Fibroblast of lung (primary cell): ENCODE measurements around the gene CDKAL1. TPM values are rescaled to one million over a fixed set of nuclear protein-coding genes. Genes with fewer than 3 reads are reported as not detected.

Source experiments
- DNase-seq, 2 donors: peaks; one replicate each; pipeline versions ENCODE4 v3.0.0 to v3.0.0-alpha.2; 2010; ENCODE audit warnings: low read depth in 2 of 2
- H2AFZ ChIP-seq: 2 replicates; pipeline ENCODE4 v1.5.1; 2012; ENCODE audit warnings: low read length, control low read depth, inconsistent platforms
- H3K27ac ChIP-seq: 2 replicates; pipeline ENCODE4 v1.5.1; 2011; ENCODE audit warnings: low read length, control low read depth; ENCODE audit not compliant: insufficient read depth
- H3K27me3 ChIP-seq: 2 replicates; pipeline ENCODE4 v1.5.1; 2011; ENCODE audit warnings: mild to moderate bottlenecking, low read length; ENCODE audit not compliant: control insufficient read depth, insufficient read depth
- H3K36me3 ChIP-seq: 2 replicates; pipeline ENCODE4 v1.5.1; 2011; ENCODE audit warnings: low read length; ENCODE audit not compliant: control insufficient read depth, insufficient read depth
- H3K4me1 ChIP-seq: 2 replicates; pipeline ENCODE4 v1.5.1; 2011; ENCODE audit warnings: low read length; ENCODE audit not compliant: control insufficient read depth, insufficient read depth; ENCODE audit errors: extremely low read depth
- H3K4me2 ChIP-seq: 2 replicates; pipeline ENCODE4 v1.5.1; 2011; ENCODE audit warnings: low read length, control low read depth; ENCODE audit not compliant: insufficient read depth; ENCODE audit errors: extremely low read depth
- H3K4me3 ChIP-seq, 4 experiments: fragments of 200-600 bp in 1 of 4; sonication (generic) in 1 of 4; replicated peaks in 1 of 4; 2 replicates each; pipeline ENCODE4 v1.5.1; 2011 to 2016; ENCODE audit warnings: low read length in 4 of 4, low read depth in 3 of 4, mild to moderate bottlenecking in 3 of 4, control low read depth in 2 of 4, inconsistent platforms in 1 of 4, mixed read lengths in 1 of 4; ENCODE audit not compliant: insufficient read depth in 1 of 4; ENCODE audit errors: control extremely low read depth in 1 of 4
- H3K79me2 ChIP-seq: 2 replicates; pipeline ENCODE4 v1.5.1; 2012; ENCODE audit warnings: mild to moderate bottlenecking, low read length, inconsistent platforms; ENCODE audit not compliant: control insufficient read depth, insufficient read depth
- H3K9ac ChIP-seq: 2 replicates; pipeline ENCODE4 v1.5.1; 2011; ENCODE audit warnings: mild to moderate bottlenecking, low read length, control low read depth; ENCODE audit not compliant: insufficient read depth
- H3K9me3 ChIP-seq: 2 replicates; pipeline ENCODE4 v1.5.1; 2012; ENCODE audit warnings: low read depth, low read length; ENCODE audit not compliant: control insufficient read depth, insufficient read depth
- H4K20me1 ChIP-seq: 2 replicates; pipeline ENCODE4 v1.5.1; 2011; ENCODE audit warnings: low read length; ENCODE audit not compliant: control insufficient read depth, insufficient read depth; ENCODE audit errors: extremely low read depth
- EZH2 ChIP-seq: IDR thresholded peaks from 2 replicates; pipeline ENCODE4 v1.5.1; 2012; ENCODE audit warnings: low read length, control low read depth, mild to moderate bottlenecking; ENCODE audit errors: missing control alignments
- polyA plus RNA-seq, 2 donors: library from polyadenylated mRNA; depleted of rRNA in 1 of 2; stranded (reverse) in 1 of 2; unstranded in 1 of 2; fragments of >200 nt; gene quantifications; 2 replicates each; pipeline ENCODE4 v1.2.1, GENCODE V29; 2011 to 2012; ENCODE audit warnings: missing spikeins in 1 of 2
- total RNA-seq: library from RNA; depleted of rRNA; stranded (reverse); fragments of >200 nt; gene quantifications from 2 replicates; pipeline ENCODE4 v1.2.1, GENCODE V29; 2014
- TF ChIP-seq, protein P1 (sequence below), 2 donors: IDR thresholded peaks in 1 of 2; conservative IDR thresholded peaks in 1 of 2; 1 replicate in 1 of 2; 2 replicates in 1 of 2; pipeline ENCODE4 v1.5.1; 2011 to 2012; ENCODE audit warnings: low read length in 2 of 2, control low read depth in 1 of 2, inconsistent platforms in 1 of 2, low read depth in 1 of 2, mild to moderate bottlenecking in 1 of 2

The CDKAL1 gene
- total and polyA plus RNA-seq, 2 donors (not counting 1 experiment from before 2014, with no cell fraction given), result 7.4 to 15.0 TPM

DNA sequence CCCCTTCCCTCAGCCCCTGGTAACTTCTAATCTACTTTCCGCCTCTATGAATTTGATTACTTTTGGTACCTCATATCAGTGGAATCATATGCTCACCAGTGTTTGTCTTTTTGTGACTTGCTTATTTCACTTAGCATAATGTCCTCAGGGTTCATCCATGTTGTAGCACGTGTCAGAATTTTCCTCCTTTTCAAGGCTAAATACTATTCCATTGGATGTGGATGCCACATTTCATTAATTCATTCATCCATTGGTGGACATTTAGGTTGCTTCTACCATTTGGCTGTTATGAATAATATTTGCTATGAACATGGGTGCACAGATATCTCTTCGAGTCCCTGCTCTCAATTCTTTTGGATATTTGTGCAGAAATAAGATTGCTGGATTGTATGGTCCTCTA is 670.7 kb downstream of the CDKAL1 start:
- no peak overlapping the region for H3K9ac ChIP-seq
- H3K36me3 ChIP-seq, result no peaks in the 10 kb centered on the region
- H3K4me3 ChIP-seq, result no peak overlapping the region
- no peak overlapping the region for H3K4me2 ChIP-seq
- TF ChIP-seq, protein P1, sequence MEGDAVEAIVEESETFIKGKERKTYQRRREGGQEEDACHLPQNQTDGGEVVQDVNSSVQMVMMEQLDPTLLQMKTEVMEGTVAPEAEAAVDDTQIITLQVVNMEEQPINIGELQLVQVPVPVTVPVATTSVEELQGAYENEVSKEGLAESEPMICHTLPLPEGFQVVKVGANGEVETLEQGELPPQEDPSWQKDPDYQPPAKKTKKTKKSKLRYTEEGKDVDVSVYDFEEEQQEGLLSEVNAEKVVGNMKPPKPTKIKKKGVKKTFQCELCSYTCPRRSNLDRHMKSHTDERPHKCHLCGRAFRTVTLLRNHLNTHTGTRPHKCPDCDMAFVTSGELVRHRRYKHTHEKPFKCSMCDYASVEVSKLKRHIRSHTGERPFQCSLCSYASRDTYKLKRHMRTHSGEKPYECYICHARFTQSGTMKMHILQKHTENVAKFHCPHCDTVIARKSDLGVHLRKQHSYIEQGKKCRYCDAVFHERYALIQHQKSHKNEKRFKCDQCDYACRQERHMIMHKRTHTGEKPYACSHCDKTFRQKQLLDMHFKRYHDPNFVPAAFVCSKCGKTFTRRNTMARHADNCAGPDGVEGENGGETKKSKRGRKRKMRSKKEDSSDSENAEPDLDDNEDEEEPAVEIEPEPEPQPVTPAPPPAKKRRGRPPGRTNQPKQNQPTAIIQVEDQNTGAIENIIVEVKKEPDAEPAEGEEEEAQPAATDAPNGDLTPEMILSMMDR (conservative IDR thresholded peaks at IDR 0.05 in 1 of 2, IDR thresholded peaks at IDR 0.05 in 1 of 2; ENCODE audit: low read depth in 1 of 2, low read length in 2 of 2), result no peak
- no peak for TF ChIP-seq EZH2
- DNase-seq, result no peak
- H3K27ac ChIP-seq, result no peak overlapping the region
- no peaks in the 10 kb centered on the region for H3K4me1 ChIP-seq
- H3K27me3 ChIP-seq, result no peaks in the 10 kb centered on the region
- H2AFZ ChIP-seq, result no peak overlapping the region
- no peaks in the 10 kb centered on the region for H3K9me3 ChIP-seq
- H4K20me1 ChIP-seq, result no peaks in the 10 kb centered on the region
- no peaks in the 10 kb centered on the region for H3K79me2 ChIP-seq

DNA sequence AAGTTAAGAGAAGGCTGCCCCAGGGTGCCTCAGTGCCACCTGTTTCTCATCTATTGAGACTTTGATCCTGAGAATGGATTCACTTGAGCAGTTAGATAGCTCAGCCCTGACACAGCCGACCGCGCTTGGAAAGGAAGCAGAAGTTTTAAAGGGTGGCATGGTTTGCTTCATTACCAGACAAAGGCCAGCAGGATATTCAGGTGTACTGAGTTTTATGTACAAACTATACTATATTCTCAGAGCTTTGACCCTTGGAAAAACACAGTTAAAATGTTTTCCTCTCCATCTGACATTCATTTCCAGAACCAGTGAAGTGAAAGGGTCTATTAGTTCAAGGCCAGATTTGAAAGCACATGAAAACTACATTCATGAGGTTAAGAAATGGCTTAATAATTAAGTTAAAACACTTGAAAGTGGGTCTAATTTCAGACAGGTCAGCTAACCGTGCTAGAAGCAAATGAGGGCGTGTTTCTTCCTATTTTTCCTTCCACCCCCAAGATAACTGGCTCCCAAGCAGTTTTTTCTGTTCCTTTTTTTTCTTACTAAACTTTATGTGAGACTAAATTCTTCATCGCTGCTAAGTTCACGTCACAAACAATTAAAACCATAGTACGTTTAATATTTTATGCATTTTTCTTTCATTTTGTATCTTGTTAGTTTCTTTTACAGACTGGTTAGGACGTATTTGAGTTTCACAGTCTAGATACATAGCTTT is 674.0 kb downstream of the CDKAL1 start:
- no peaks in the 10 kb centered on the region for H3K36me3 ChIP-seq
- TF ChIP-seq EZH2, result no peak
- TF ChIP-seq, protein P1 (conservative IDR thresholded peaks at IDR 0.05 in 1 of 2, IDR thresholded peaks at IDR 0.05 in 1 of 2; ENCODE audit: low read depth in 1 of 2, low read length in 2 of 2), result no peak
- H3K27ac ChIP-seq, result no peak overlapping the region
- H3K4me1 ChIP-seq, result no peaks in the 10 kb centered on the region
- no peaks in the 10 kb centered on the region for H3K27me3 ChIP-seq
- DNase-seq, result no peak
- H2AFZ ChIP-seq, result no peak overlapping the region
- no peak overlapping the region for H3K4me3 ChIP-seq
- no peak overlapping the region for H3K9ac ChIP-seq
- H3K9me3 ChIP-seq, result no peaks in the 10 kb centered on the region
- no peaks in the 10 kb centered on the region for H4K20me1 ChIP-seq
- no peaks in the 10 kb centered on the region for H3K79me2 ChIP-seq
- H3K4me2 ChIP-seq, result no peak overlapping the region

DNA sequence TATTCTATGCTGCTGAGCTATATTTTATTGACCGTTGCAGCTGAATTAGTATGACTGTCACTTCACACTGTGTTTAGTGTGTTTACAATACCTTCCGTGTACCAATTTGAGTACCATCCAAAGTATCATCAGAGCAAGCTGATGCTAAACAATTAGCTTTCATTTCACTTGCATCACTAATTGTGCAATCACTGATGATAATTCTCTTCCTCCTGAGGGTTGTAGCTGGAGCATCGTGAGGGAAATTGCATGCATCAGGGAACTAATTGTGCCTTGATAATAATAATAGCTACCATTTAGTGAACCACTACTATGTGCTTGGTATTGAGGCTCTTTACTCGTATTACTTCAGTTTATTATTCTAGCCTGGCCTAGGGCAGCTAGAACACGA is 674.5 kb downstream of the CDKAL1 start:
- H3K4me1 ChIP-seq, result no peaks in the 10 kb centered on the region
- no peaks in the 10 kb centered on the region for H4K20me1 ChIP-seq
- no peak for TF ChIP-seq EZH2
- TF ChIP-seq, protein P1 (conservative IDR thresholded peaks at IDR 0.05 in 1 of 2, IDR thresholded peaks at IDR 0.05 in 1 of 2; ENCODE audit: low read depth in 1 of 2, low read length in 2 of 2), result no peak
- DNase-seq, result no peak
- H3K9ac ChIP-seq, result no peak overlapping the region
- no peak overlapping the region for H3K27ac ChIP-seq
- no peak overlapping the region for H3K4me2 ChIP-seq
- H3K27me3 ChIP-seq, result no peaks in the 10 kb centered on the region
- H2AFZ ChIP-seq, result no peak overlapping the region
- H3K79me2 ChIP-seq, result no peaks in the 10 kb centered on the region
- no peaks in the 10 kb centered on the region for H3K9me3 ChIP-seq
- H3K4me3 ChIP-seq, result no peak overlapping the region
- no peaks in the 10 kb centered on the region for H3K36me3 ChIP-seq
